ENCODE data around the gene PRR14L. TPM values are rescaled to one million over a fixed set of nuclear protein-coding genes. Genes with fewer than 3 reads are reported as not detected.
A peak's percentile ranks its signal among the peaks of the same experiment; 100 is the strongest.

PRR14L gene
- total RNA-seq, 1 experiment from 2014 or later = 42.5 TPM

DNA sequence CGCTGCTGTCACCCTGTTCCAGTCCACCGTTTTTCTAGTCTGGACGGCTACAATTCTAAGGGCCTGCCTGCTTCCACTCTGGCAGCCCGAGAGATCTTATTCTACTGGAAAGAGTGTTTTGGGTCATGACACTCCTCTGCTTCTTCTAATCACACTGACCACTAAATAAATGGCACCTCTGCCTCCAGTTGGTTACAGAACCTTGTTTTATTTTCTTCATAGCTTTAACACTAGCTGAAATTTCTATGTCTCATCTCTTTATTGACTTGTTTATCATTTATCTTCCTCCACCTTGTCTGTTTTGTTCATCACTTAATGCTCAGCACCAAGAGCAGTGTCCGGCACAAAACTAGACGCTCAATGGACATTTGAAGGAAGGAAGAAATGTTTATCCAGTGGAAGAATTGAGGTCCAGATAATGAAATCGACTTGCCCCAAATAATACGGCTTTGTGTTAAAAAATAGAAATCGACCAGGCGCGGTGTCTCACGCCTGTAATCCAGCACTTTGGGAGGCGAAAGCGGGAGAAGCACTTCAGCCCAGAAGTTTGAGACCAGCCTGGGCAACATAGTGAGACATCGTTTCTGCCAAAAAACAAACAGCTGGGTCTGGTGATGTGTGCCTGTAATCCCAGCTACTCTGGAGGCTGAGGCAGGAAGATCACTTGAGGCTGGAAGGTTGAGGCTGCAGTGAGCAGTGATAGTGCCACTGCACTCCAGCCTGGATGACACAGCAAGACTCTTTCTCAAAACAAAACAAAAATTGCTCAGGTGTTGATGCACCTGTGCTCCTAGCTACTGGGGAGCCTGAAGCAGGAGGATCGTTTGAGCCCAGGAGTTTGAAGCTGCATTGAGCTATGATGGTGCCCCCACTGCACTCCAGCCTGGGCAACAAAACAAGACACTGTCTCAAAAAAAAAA is 693 bp upstream of the PRR14L start:
- POLR2A ChIA-PET = no interaction called here
- H3K27ac Mint-ChIP-seq (ENCODE audit: unreplicated experiment) = peak overlapping the region; percentile 87
- H3K4me3 Mint-ChIP-seq (ENCODE audit: unreplicated experiment) = peak overlapping the region; percentile 81
- intact Hi-C loops (cut with micrococcal nuclease; ENCODE audit: unreplicated experiment) = no loop called here
- DNase-seq = no peak
- H3K27me3 Mint-ChIP-seq (ENCODE audit: insufficient read depth, unreplicated experiment) = no peaks in the 10 kb centered on the region
- CTCF ChIA-PET = no interaction called here
- H3K9me3 Mint-ChIP-seq (ENCODE audit: unreplicated experiment) = no peaks in the 10 kb centered on the region
- Histone ChIP-seq H3K27me3 (replicated peaks; ENCODE audit: control insufficient read depth, insufficient read depth, low read length) (no peaks in the 10 kb centered on the region), H3K4me1 (peaks cover 37% of the 10 kb centered on the region), H3K36me3 (ENCODE audit: control insufficient read depth, insufficient read depth, low read length) (no peaks in the 10 kb centered on the region), H3K4me3 (ENCODE audit: low read depth, low read length) (peak overlapping the region; percentile 20; the same call in 1 of the 2 replicates), H3K9me3 (no peaks in the 10 kb centered on the region)
- H3K4me1 Mint-ChIP-seq (ENCODE audit: low read depth, unreplicated experiment) = peaks cover 21% of the 10 kb centered on the region
- BruUV-seq (replicated peaks) = no TSS peak
- TF ChIP-seq, protein P1, sequence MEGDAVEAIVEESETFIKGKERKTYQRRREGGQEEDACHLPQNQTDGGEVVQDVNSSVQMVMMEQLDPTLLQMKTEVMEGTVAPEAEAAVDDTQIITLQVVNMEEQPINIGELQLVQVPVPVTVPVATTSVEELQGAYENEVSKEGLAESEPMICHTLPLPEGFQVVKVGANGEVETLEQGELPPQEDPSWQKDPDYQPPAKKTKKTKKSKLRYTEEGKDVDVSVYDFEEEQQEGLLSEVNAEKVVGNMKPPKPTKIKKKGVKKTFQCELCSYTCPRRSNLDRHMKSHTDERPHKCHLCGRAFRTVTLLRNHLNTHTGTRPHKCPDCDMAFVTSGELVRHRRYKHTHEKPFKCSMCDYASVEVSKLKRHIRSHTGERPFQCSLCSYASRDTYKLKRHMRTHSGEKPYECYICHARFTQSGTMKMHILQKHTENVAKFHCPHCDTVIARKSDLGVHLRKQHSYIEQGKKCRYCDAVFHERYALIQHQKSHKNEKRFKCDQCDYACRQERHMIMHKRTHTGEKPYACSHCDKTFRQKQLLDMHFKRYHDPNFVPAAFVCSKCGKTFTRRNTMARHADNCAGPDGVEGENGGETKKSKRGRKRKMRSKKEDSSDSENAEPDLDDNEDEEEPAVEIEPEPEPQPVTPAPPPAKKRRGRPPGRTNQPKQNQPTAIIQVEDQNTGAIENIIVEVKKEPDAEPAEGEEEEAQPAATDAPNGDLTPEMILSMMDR (IDR thresholded peaks at IDR 0.05; ENCODE audit: insufficient read depth in 1 of 2, low read depth in 1 of 2, low read length in 1 of 2, severe bottlenecking in 1 of 2, unreplicated experiment in 1 of 2) = no peak
- peaks cover 20% of the 10 kb centered on the region for H3K36me3 Mint-ChIP-seq (ENCODE audit: insufficient read depth, unreplicated experiment)

DNA sequence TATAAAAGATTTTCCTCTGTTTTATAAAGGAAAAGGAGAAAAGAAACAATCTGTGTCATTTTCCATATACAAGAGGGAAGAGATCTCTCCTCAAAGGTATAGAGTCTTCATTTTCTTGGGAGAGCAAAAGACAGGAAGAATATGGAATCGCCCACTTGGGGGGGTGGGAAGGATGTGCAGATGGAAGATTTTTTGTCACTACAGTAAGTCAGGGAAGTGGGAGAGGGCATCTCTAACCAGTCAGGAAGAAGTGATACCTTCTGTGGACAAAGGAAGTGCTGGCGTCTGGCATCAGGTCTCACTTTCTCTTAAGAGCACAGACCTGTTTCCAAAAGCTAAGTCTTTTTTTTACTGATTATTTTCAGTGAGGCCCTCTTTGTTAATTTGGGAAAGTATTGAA is 1.4 kb downstream of the PRR14L start:
- H3K4me1 Mint-ChIP-seq (ENCODE audit: low read depth, unreplicated experiment) = peaks cover 7% of the 10 kb centered on the region
- BruUV-seq (replicated peaks) = no TSS peak

GRCh38 chr22:31747441-31747840 is 2.5 kb downstream of the PRR14L start:
- H3K9me3 ChIP-seq = no peaks in the 10 kb centered on the region
- intact Hi-C loops (cut with micrococcal nuclease; ENCODE audit: unreplicated experiment) = no loop called here
- DNase-seq = no peak
- no peak overlapping the region for H3K4me3 Mint-ChIP-seq (ENCODE audit: unreplicated experiment)
- H3K4me1 ChIP-seq = peaks cover 23% of the 10 kb centered on the region
- H3K27ac Mint-ChIP-seq (ENCODE audit: unreplicated experiment) = no peak overlapping the region
- no peaks in the 10 kb centered on the region for H3K36me3 ChIP-seq (ENCODE audit: control insufficient read depth, insufficient read depth, low read length)
- H3K27me3 ChIP-seq (replicated peaks; ENCODE audit: control insufficient read depth, insufficient read depth, low read length) = no peaks in the 10 kb centered on the region
- peaks cover 7% of the 10 kb centered on the region for H3K4me1 Mint-ChIP-seq (ENCODE audit: low read depth, unreplicated experiment)
- BruUV-seq (replicated peaks) = no TSS peak
- H3K9me3 Mint-ChIP-seq (ENCODE audit: unreplicated experiment) = no peaks in the 10 kb centered on the region
- TF ChIP-seq, protein P1 (IDR thresholded peaks at IDR 0.05; ENCODE audit: insufficient read depth in 1 of 2, low read depth in 1 of 2, low read length in 1 of 2, severe bottlenecking in 1 of 2, unreplicated experiment in 1 of 2) = no peak
- POLR2A ChIA-PET = no interaction called here
- H3K36me3 Mint-ChIP-seq (ENCODE audit: insufficient read depth, unreplicated experiment) = peaks cover 17% of the 10 kb centered on the region
- H3K4me3 ChIP-seq (ENCODE audit: low read depth, low read length) = no peak overlapping the region
- H3K27me3 Mint-ChIP-seq (ENCODE audit: insufficient read depth, unreplicated experiment) = no peaks in the 10 kb centered on the region
- CTCF ChIA-PET = no interaction called here

More for the DNA sequence above, 1.4 kb downstream of the PRR14L start:
- no peaks in the 10 kb centered on the region for H3K36me3 ChIP-seq (ENCODE audit: control insufficient read depth, insufficient read depth, low read length)
- no peak for DNase-seq
- H3K4me3 Mint-ChIP-seq (ENCODE audit: unreplicated experiment) = peak overlapping the region; percentile 81
- peaks cover 16% of the 10 kb centered on the region for H3K36me3 Mint-ChIP-seq (ENCODE audit: insufficient read depth, unreplicated experiment)
- TF ChIP-seq, protein P1 (IDR thresholded peaks at IDR 0.05; ENCODE audit: insufficient read depth in 1 of 2, low read depth in 1 of 2, low read length in 1 of 2, severe bottlenecking in 1 of 2, unreplicated experiment in 1 of 2) = no peak
- CTCF ChIA-PET = no interaction called here
- H3K4me3 ChIP-seq (ENCODE audit: low read depth, low read length) = peak overlapping the region; percentile 54
- H3K27ac Mint-ChIP-seq (ENCODE audit: unreplicated experiment) = peak overlapping the region; percentile 87
- intact Hi-C loops (cut with micrococcal nuclease; ENCODE audit: unreplicated experiment) = no loop called here
- POLR2A ChIA-PET = no interaction called here
- no peaks in the 10 kb centered on the region for H3K9me3 ChIP-seq
- no peaks in the 10 kb centered on the region for H3K27me3 ChIP-seq (replicated peaks; ENCODE audit: control insufficient read depth, insufficient read depth, low read length)
- H3K4me1 ChIP-seq = peaks cover 29% of the 10 kb centered on the region
- H3K27me3 Mint-ChIP-seq (ENCODE audit: insufficient read depth, unreplicated experiment) = no peaks in the 10 kb centered on the region
- no peaks in the 10 kb centered on the region for H3K9me3 Mint-ChIP-seq (ENCODE audit: unreplicated experiment)

All from Caco-2 (cell line).